Activated CD8-positive, alpha-beta memory T cell treated with anti-CD3 and anti-CD28 coated beads for 48 hours (primary cell): Measurements from ENCODE around the gene IL1R2.

Experiments
- DNase-seq, 3 experiments: peaks; one replicate each; pipeline ENCODE4 v3.0.0-alpha.2; 2020; ENCODE audit warnings: low read depth in 2 of 3, low spot score in 2 of 3

IL1R2 gene

DNA sequence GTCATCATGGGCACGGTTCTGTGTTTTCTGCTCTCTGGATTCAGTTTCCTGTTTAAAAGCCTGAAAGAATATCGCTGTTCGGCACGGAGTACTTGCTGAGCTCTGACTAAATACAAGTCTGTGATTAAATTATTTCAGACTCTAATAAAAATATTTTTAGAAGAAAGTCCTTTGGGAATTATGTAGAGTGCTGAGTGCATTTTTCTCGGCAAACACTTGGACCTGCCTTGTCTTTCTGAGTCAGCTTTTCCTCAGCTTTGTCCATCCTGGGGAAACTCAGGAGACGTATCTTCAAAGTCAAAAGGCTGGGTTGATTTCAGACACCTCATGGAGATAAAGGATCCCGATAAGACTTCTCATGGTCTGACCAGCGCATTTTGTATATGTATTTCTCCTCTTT, 45.9 kb downstream of the IL1R2 start:
- no peak for DNase-seq

DNA sequence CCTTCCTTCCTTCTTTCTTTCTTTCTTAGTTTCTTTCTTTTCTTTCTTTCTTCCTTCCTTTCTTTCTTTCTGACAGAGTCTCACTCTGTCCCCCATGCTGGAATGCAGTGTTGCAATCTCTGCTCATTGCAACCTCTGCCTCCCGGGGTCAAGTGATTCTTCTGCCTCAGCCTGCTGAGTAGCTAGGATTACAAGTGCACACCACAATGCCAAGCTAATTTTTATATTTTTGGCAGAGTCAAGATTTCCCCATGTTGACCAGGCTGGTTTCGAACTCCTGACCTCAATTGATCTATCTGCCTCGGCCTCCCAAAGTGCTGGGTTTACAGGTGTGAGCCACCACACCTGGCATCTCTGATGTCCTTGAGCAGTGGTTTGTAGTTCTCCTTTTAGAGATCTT, 48.5 kb downstream of the IL1R2 start:
- no peak for DNase-seq

DNA sequence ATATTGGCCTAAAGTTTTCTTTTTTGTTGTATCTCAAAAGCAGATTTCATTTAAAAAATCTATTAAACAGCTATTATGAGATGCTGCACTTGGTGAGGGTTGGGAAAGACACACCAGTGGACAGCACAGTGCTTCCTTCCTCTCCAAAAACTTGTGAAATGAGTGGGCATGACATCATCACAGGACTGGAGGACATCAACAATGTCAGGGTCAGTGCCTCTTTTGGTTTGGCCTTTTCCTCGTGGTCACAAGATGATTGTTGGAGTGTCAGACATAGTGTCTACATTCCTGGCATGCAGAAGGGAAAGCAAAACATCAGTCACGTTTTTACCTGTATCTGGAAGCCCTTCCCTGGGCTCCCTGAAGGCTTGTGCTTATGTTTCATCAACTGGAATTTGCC, 49.6 kb downstream of the IL1R2 start:
- DNase-seq: no peak

DNA sequence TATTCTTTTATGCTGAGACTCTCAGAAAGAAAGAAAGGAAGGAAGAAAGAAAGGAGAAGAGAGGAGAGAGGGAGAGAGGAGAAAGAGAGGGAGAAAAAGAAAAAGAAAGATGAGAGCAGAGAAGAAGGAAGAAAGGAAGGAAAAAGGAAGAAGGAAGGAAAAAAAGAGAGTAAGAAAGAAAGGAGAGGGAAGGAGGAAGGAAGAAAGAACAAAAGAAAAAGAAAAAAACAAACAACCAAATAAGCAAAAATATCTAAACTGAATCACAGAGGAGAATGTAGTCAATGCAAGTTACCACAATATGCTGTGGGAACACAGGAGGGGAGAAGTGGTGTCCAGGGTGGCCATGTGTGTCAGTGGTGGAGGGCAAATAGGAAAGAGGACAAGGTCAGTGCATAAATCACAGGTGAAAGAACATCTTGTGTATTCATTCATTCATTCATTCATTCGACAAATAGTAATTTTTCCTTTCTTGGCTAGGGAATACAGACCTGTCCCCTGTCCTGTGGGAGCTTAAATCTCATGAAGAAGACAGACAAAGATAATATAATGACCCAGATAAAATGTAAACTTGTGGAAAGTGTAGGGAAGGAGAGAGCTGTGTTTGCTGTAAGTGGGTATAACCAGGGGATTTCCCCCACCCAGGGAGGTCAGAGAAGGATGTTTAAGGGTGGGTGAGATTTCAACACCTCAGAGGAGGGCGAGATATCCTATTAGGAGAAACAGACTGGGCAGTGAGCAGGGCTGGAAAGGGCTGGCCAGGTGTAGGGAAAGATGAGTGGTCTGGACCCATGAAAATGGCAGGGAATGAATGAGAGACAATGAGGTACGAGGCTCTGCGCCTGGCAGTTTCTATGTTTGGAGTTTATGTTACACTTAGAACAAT, 50.7 kb downstream of the IL1R2 start:
- DNase-seq: no peak

DNA sequence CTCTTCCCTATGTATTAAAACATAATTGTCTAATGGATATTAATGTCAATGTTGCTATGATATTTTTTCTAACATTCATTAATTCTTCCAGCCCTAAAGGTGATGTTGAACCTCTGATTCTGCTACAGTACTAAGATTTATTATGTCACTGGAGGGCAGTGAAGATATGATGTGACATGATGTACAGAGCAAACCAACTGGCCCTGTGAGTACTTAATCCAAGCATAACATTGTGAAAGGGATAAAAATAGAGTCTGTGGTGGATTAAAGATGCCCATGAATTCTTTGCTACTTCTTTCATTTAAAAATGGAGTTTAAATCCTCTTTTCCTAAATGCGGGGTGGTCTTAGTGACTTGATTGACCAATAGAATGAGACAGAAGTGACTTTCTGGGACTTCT, 51.8 kb downstream of the IL1R2 start:
- no peak for DNase-seq

DNA sequence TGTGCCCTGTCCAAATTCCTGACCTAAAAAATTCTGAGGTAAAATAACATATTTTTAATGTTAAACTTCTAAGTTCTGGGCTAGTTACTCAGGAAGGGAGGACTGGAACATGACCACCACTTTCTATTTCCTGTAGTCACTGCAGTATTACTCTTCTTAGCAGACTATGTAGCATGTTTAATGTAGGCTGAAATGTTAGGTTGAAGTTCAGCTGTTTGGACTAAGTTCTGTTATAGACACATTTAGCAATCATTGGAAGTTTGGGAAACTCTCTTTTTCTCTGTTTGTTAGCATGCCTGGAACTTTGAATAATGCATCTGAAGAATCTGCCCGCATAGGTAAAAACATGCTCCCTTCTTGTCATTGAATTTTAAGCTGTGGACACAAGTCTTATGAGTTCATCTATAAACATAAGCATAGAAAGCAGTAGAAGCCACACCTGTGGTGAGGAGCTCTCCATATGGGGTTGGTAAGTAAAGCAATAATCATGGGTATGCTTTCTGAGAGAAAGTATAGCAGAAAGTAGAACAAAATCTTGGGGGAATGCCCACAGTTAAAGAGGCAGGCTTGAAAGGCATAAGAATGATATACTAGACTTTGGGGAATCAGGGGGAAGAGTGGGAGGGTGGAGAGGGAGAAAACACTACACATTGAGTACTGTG, 52.6 kb downstream of the IL1R2 start:
- DNase-seq: no peak

DNA sequence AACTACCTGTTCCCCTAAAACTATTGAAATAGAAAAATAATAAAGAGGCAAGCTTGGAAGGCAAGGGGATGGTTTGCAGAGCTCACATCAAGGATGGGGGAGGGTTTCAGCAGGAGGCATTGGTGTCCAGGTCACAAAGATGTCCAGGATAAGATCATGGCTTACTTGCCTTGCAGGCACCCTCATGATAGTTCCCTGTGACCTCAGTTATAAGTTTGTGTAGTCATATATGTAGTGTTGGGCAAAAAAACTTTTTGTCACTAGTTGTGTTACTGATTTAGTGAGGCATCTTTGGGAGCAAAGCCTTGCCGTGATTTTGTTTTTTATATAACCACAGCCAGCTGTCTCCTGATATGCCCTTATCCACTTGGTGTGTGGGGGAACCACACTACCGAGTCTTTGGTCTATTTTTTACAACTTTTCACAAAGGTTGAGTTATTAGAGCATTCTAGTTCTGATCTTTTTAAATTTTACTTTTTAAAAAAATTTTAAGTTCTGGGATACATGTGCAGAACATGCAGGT, 53.3 kb downstream of the IL1R2 start:
- DNase-seq: no peak

DNA sequence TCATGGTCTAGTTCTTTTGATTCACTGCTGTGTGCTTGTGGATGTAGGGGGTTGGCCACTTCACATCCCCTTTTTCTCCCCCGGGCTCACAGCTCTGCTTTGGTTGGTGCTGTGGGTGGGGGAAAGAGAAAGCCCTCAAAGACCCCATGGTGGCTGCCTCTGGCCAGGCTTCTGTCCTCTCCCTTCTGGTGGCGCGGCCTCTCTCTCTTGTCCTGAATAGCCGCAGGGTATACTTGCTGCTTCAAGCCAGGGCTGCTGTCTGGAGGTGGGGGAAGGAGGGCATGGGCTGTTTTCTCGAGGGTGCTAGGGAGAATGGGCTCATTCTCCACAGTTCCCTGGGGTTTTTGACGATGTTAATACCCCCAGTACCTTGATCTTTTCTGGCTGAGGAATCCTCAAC, 53.9 kb downstream of the IL1R2 start:
- DNase-seq: no peak

DNA sequence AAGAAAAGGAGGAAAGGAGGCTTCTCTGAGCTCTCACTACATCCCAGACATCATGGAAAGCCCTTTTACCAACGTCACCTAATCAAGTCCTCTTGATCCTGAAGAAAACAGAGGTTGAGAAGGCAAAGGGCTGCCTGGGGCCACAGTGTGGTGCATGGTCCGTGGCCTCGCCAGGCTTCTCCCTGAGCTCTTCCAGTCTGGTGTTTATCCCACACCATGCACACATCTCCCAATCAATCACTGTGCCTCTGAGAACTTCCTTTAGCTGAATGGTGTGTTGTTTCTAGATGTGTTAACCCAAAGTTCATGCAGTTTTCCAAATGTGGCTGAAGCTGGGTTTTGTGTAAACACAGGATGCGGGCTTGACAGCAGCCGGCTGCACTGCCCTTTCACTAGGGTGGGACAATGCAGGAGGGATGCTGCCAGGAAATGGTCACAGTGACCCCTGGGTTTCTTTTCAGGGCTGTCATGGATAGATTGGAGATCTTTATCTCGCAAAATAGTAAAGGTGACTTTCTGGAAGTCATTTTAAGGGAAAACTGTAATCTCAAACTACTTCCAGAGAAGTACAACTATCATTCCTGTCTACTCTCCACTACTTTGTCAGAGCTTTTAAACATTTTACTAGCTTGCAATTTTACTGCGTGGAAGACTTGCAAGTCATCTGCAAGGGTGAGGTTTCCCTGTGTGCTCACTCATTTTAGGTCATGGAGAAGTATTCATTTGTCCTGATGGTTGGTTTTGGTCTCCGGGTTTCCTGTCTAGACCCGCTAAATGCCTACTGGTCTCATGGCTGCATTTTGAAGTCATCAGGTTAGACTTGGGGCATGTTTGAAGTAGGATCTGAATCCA, 54.6 kb downstream of the IL1R2 start:
- no peak for DNase-seq

DNA sequence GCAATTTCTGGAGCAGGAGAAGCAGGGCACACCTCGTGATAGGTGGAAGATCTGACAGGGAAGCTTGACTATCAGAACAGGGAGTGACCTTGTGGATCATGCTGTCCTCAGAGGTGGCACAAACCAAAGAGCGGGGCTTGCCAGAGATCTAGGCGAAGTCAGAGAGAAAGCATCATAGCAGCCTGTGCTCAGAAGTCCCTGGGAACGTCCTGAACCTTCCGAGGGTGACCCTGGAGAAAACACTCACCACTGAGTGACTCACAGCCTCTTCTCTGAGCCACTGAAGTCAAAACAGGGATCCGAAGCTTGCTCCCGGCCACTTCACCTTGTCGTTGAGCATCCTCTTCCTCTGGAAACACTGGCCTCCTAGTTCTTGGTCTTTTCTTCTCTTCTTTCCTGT, 56.7 kb downstream of the IL1R2 start:
- no peak for DNase-seq

DNA sequence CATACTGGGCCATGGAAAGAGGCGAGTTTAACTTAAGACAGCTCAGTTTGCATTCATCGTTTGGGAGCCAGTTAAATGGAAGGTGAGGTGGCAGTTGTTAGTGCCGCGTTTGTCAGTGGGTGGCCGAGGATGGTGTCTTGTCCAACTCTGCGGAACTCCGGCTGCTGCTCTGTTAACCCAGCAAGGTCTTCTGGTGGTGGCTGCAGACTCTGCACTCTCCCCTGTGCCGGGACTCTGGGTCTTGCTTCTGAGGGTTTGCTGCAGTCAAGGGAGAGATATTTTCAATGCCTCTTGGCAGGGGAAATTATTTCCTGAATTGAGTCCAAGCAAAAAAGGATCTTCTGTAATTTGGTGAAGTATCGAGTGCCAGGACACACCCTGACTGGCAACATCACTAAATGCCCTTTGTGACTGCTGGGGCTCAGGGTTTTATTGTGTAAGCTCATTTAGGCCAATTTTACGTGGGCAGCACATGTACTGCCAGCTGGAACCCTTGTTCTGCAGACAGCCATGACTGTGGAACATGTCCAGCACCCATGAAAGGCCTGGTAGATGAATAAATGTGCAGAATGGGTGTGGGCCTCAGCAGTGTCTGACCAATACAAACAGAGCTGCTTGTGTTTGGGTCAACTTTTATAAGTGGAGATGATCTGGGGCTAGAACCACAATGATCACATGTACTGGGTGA, 58.1 kb downstream of the IL1R2 start:
- DNase-seq: no peak

DNA sequence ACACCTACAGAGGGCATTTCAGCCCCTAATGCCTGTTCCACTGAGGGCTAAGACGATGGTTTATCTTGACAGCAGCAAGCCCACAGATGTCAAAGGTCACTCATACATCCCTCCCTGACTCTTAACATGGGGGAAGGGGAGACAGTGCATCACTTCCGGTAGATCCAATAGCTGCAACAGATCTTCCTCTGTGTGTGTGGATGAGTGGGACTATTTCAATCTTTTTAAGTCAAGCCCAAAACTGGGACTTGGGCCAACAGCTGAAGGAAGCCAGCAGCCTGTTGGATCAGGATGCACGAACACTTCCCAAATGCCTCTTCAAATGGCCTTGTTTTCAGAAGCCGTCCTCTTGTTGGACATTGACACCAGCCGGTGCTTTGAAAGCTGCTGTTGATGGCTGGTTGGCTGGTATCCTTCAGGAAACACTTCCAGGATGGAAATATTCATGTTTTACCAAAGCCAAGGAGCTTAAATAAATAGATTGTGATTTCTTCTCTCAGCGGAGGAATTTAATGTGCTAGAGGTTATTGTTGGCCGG, 59.2 kb downstream of the IL1R2 start:
- DNase-seq: no peak

DNA sequence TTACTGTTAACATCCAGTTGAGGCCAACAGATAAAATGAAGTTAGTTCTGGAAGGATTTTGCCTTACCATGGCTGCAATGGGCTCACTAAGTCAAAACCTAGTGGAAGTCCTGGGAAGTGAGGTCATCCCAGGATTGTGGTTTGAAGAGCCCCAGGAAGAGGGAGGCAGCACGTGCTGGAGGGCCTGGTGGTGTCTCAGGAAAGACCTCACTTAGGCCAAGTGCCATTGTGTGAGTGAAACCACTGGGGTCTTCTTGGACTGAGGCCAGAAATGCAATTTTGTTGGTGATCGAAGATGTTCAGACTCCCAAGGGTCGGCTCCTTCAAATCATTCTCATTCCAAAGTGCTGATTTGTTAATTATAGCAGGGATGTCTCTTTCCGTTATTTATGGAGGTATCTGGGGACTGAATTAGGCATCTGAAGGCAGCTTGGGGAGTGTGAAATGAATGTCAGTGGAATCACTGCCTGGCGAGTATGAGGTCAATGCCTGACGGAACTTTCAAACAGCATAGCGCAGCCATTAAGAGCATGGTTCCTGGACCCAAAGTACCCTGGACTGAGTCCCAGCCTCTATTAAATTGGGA, 60.0 kb downstream of the IL1R2 start:
- DNase-seq: no peak

DNA sequence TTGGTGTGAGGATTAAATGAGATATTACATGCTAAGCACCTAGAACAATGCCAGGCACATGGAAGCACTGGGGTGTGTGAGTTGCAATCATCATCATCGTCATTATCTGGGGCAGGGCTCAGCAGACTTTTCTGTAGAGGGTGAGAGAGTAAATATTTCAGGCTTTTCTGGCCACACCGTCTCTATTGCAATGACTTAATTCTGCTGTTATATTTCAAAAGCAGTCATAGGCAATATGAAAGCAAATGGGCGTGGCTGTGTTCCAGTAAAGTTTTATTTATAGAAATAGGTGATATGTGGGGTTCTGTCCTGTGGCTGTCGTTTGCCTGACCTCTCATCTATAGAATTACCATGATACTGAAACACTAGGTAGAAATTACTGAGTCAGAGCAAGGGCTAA, 60.6 kb downstream of the IL1R2 start:
- no peak for DNase-seq

DNA sequence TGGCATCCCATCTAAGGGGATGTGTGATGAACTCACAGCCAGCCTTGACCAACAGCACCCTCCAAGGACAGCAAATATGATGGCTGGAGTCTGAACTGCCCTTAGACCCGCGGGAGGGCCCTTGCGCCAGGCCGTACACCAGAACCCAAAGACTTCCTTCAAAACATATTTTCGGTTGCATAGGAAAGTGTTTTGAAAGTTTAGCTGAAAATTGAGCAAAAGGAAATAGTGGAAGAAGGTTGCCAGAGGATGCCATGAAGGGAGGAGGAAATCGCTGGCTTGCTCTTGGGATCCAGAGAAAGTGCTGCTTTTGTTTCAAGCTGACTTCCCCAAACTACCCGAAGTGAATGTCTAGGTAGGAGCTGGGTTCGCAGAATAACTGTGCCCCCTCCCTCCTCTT, 61.3 kb downstream of the IL1R2 start:
- no peak for DNase-seq

DNA sequence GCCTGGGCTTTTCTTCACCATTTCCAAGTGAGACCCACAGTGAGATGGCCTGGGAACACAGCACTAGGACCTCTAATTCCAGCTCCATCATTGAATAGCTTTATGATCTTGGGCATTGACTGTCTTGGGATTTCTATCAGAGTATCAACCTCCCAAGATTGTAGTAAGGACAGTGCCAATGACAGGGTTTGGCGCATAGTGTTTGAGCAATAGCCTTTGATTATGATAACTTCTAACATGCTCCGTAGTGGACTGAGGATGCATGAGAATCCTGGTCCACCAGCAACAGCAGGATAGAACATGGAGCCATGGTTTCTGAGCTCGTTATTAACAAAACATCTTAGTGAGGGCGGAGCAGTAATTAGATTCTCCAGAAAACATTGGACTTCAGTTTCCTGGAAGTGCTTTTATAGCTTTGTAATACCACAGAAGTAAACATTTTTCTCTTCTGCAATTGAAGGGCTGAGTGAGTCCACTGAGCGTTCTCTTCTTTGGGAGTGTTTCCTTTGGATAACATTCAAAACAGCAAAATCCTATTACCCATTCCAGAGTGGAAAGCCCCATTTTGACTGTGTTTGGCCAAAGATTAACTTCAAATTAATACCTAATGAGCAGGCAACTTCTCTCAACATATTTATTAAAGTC, 63.7 kb downstream of the IL1R2 start:
- DNase-seq: no peak

DNA sequence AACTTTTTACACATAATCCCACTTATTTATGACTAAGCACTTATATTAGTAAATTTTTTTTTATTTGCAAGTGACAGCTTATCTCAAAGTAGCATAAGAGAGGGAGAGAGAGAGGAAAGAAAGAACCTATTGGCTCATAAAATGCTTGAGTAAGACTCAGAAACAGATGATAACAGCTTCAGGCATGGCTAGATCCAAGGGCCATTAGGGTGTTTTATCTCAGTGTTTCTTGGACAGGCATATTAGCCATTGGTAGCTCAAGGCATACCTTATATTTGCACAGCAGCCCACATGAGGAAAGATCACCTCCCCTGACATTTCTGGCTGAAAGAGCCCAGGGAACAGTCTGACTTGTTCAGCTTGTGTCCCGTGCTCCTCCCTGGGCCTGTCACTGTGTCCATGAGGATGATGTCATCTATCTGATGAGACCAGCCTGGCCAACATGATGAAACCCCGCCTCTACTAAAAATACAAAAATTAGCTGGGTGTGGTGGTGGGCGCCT, 64.4 kb downstream of the IL1R2 start:
- no peak for DNase-seq

DNA sequence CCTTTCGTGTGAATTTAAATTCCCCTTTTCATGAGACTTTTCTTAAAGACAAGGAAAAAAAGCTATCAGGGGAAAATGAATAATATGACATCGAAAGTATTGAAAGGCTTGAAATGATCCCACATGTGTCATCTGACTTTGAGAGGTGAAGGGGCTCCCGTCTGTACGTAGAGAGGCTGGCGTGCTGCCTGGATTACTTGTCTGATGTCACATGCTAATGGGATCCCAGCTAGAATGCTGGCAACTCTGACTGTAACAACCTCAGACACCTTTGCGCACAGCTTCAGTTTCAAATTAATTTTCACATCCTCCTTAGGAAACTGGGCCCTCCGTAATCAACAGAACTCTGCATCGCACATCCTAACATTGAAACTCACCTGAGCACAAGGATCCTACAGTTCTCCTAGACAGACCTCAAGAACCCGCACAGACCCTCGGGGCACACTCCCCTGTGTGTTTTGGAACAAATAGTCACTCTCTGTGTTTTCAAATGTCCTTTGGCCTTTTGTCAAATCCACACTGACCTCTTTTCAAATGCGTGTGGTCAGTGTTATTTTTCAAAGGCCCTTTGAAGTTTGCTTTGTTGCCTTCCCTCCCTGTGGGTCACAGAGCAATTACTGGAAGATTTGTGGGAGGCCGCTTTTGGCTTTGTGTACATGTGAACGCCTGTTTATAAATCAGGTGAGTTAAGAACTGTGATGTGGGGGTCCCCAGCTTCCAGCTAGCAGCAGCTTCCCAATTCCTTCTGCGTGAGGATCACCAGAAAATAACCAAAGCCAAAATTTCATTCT, 65.9 kb downstream of the IL1R2 start:
- no peak for DNase-seq

DNA sequence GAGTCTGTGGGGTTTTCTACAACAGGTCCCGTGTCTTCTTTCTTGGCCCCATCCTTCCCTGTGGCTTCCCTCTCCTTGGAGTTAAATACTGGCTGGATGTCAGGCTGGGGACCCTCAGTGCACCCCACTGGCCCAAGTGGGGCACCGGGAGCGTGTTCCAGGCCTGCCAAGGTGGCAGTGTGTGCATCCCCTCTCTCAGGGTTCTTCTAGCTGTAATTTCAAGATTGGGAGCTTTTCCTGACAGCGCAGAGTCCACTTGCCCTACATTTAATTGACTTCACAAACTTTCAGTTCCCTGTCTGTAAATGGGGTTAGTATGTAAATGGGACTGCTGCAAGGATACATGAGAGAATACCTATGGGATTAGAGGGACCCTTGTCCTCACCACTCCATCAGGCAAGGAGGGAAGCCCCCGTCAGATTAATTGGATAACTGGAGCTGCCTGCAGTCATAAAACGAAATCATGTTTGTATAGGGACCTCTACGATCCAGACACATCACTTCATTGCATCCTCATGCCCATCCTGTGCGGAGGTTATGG, 66.6 kb downstream of the IL1R2 start:
- DNase-seq: no peak
